Memory B cell (primary cell): ENCODE measurements around the gene EIF4H.
"Not testable (repeated sequence)": the region's sequence is repeated elsewhere in the genome, so short reads cannot be mapped to it uniquely, and the experiment has no call there.

Experiments used
- ATAC-seq: fragments of 150-1000 bp; cut with Tn5 transposase; 2 replicates; pipeline ENCODE4 v1.10.0; 2021; ENCODE audit warnings: low read depth, mild to moderate bottlenecking, moderate library complexity
- DNase-seq, 2 donors: peaks; one replicate each; pipeline ENCODE4 v3.0.0; 2022; ENCODE audit warnings: low spot score in 2 of 2
- H3K27ac Mint-ChIP-seq: one replicate; pipeline ENCODE4 v1.8.0; 2022; ENCODE audit warnings: mild to moderate bottlenecking, moderate library complexity, mixed read lengths
- H3K27me3 Mint-ChIP-seq: one replicate; pipeline ENCODE4 v1.8.0; 2022; ENCODE audit warnings: mixed read lengths
- H3K36me3 Mint-ChIP-seq: one replicate; pipeline ENCODE4 v1.8.0; 2022; ENCODE audit warnings: mild to moderate bottlenecking, mixed read lengths
- H3K4me1 Mint-ChIP-seq: one replicate; pipeline ENCODE4 v1.8.0; 2022; ENCODE audit warnings: mixed read lengths
- H3K4me3 Mint-ChIP-seq: one replicate; pipeline ENCODE4 v1.8.0; 2022; ENCODE audit warnings: mild to moderate bottlenecking, moderate library complexity, mixed read lengths
- H3K9me3 Mint-ChIP-seq: one replicate; pipeline ENCODE4 v1.8.0; 2022; ENCODE audit warnings: mixed read lengths

EIF4H gene

GRCh38 chr7:74197449-74198124, 23.4 kb downstream of the EIF4H start:
- ATAC-seq (no peak), DNase-seq (no peak)
- no peaks in the 10 kb centered on the region for H3K4me1 Mint-ChIP-seq
- H3K36me3 Mint-ChIP-seq, result peaks cover 14% of the 10 kb centered on the region
- no peak overlapping the region for H3K27ac Mint-ChIP-seq
- H3K4me3 Mint-ChIP-seq, result no peak overlapping the region
- no peaks in the 10 kb centered on the region for H3K27me3 Mint-ChIP-seq
- H3K9me3 Mint-ChIP-seq, result no peaks in the 10 kb centered on the region

GRCh38 chr7:74199551-74200355, 25.6 kb downstream of the EIF4H start:
- H3K9me3 Mint-ChIP-seq, result no peaks in the 10 kb centered on the region
- H3K27me3 Mint-ChIP-seq, result peaks cover 3% of the 10 kb centered on the region
- H3K27ac Mint-ChIP-seq, result no peak overlapping the region
- no peak for DNase-seq
- peaks cover 9% of the 10 kb centered on the region for H3K4me1 Mint-ChIP-seq
- H3K4me3 Mint-ChIP-seq, result no peak overlapping the region
- ATAC-seq, result no peak
- peaks cover 5% of the 10 kb centered on the region for H3K36me3 Mint-ChIP-seq

- ATAC-seq (peak; percentile 53), DNase-seq (peak in 1 of 2 donors; percentile 41)
- Mint-ChIP-seq H3K36me3 (no peaks in the 10 kb centered on the region), H3K4me1 (peaks cover 23% of the 10 kb centered on the region), H3K9me3 (no peaks in the 10 kb centered on the region), H3K4me3 (no peak overlapping the region), H3K27me3 (peaks cover 3% of the 10 kb centered on the region), H3K27ac (peak overlapping the region; percentile 53)
These were observed 28.8 kb downstream of the EIF4H start for GRCh38 chr7:74202841-74203556.

- ATAC-seq (no peak), DNase-seq (no peak)
- peak overlapping the region; percentile 53 for H3K27ac Mint-ChIP-seq
- H3K4me1 Mint-ChIP-seq, result peaks cover 23% of the 10 kb centered on the region
- peak overlapping the region; percentile 39 for H3K4me3 Mint-ChIP-seq
- H3K27me3 Mint-ChIP-seq, result peaks cover 3% of the 10 kb centered on the region
- no peaks in the 10 kb centered on the region for H3K36me3 Mint-ChIP-seq
- H3K9me3 Mint-ChIP-seq, result no peaks in the 10 kb centered on the region
These were observed 29.9 kb downstream of the EIF4H start for GRCh38 chr7:74203956-74204618.

DNA sequence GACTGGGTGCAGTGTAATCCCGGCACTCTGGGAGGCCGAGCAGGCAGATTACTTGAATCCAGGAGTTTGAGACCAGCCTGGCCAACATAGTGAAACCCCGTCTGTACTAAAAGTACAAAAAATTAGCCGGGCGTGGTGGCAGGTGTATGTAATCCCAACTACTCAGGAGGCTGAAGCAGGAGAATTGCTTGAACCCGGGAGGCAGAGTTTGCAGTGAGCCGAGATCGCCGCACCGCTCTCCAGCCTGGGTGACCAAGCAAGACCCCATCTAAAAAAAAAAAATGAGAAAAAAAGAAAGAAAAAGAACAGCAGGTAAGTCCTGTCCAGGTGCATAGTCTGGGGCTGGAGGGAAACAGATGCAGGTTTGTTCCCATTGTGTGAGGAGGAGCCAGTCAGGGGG, 31.9 kb downstream of the EIF4H start:
- H3K9me3 Mint-ChIP-seq, H3K27ac Mint-ChIP-seq, ATAC-seq, DNase-seq, H3K27me3 Mint-ChIP-seq, H3K36me3 Mint-ChIP-seq: not testable (repeated sequence)
- Mint-ChIP-seq H3K4me3 (peak overlapping the region; percentile 19), H3K4me1 (peaks cover 30% of the 10 kb centered on the region)

GRCh38 chr7:74206589-74207120, 32.5 kb downstream of the EIF4H start:
- Mint-ChIP-seq H3K9me3 (no peaks in the 10 kb centered on the region), H3K4me3 (peak overlapping the region; percentile 59), H3K36me3 (no peaks in the 10 kb centered on the region), H3K27me3 (peaks cover 3% of the 10 kb centered on the region), H3K27ac (no peak overlapping the region), H3K4me1 (peaks cover 30% of the 10 kb centered on the region)
- DNase-seq, result peak; percentile 85 to 95
- peak; percentile 37 for ATAC-seq

- no peaks in the 10 kb centered on the region for H3K36me3 Mint-ChIP-seq
- H3K27me3 Mint-ChIP-seq, result peaks cover 3% of the 10 kb centered on the region
- ATAC-seq, result no peak
- DNase-seq, result no peak
- H3K9me3 Mint-ChIP-seq, result no peaks in the 10 kb centered on the region
- peak overlapping the region; percentile 17 for H3K27ac Mint-ChIP-seq
- H3K4me3 Mint-ChIP-seq, result no peak overlapping the region
- H3K4me1 Mint-ChIP-seq, result peaks cover 36% of the 10 kb centered on the region
These were observed 33.4 kb downstream of the EIF4H start for GRCh38 chr7:74207586-74207985.

GRCh38 chr7:74208241-74208640, 34.1 kb downstream of the EIF4H start:
- H3K27ac Mint-ChIP-seq, H3K4me3 Mint-ChIP-seq, H3K9me3 Mint-ChIP-seq, ATAC-seq, H3K27me3 Mint-ChIP-seq, DNase-seq, H3K36me3 Mint-ChIP-seq: not testable (repeated sequence)
- H3K4me1 Mint-ChIP-seq, result peaks cover 37% of the 10 kb centered on the region

GRCh38 chr7:74212661-74213060, 38.5 kb downstream of the EIF4H start:
- Mint-ChIP-seq H3K27ac (peak overlapping the region; percentile 85), H3K27me3 (no peaks in the 10 kb centered on the region), H3K4me3 (peak overlapping the region; percentile 75), H3K9me3 (no peaks in the 10 kb centered on the region), H3K36me3 (peaks cover 9% of the 10 kb centered on the region), H3K4me1 (peaks cover 45% of the 10 kb centered on the region)
- DNase-seq (no peak), ATAC-seq (no peak)

- H3K4me3 Mint-ChIP-seq, result peak overlapping the region; percentile 75
These were observed 40.9 kb downstream of the EIF4H start for GRCh38 chr7:74214816-74215630.

GRCh38 chr7:74215921-74216320, 41.8 kb downstream of the EIF4H start:
- DNase-seq (no peak), ATAC-seq (no peak)
- peak overlapping the region; percentile 92 for H3K27ac Mint-ChIP-seq
- no peaks in the 10 kb centered on the region for H3K9me3 Mint-ChIP-seq
- peaks cover 45% of the 10 kb centered on the region for H3K4me1 Mint-ChIP-seq
- H3K4me3 Mint-ChIP-seq, result peak overlapping the region; percentile 75
- peaks cover 16% of the 10 kb centered on the region for H3K36me3 Mint-ChIP-seq
- H3K27me3 Mint-ChIP-seq, result no peaks in the 10 kb centered on the region

More at GRCh38 chr7:74214816-74215630, 40.9 kb downstream of the EIF4H start:
- Mint-ChIP-seq H3K27ac (peak overlapping the region; percentile 92), H3K36me3 (peaks cover 16% of the 10 kb centered on the region), H3K27me3 (no peaks in the 10 kb centered on the region), H3K9me3 (no peaks in the 10 kb centered on the region), H3K4me1 (peaks cover 45% of the 10 kb centered on the region)
- no peak for DNase-seq
- ATAC-seq, result no peak

- Mint-ChIP-seq H3K27me3 (no peaks in the 10 kb centered on the region), H3K27ac (peak overlapping the region; percentile 92), H3K4me3 (peak overlapping the region; percentile 75), H3K4me1 (peaks cover 45% of the 10 kb centered on the region), H3K36me3 (peaks cover 16% of the 10 kb centered on the region), H3K9me3 (no peaks in the 10 kb centered on the region)
- DNase-seq (no peak), ATAC-seq (peak; percentile 8)
These were observed 42.2 kb downstream of the EIF4H start for GRCh38 chr7:74216361-74216761.
